ENCODE measurements around the gene UGT1A8.

Gene UGT1A8

DNA sequence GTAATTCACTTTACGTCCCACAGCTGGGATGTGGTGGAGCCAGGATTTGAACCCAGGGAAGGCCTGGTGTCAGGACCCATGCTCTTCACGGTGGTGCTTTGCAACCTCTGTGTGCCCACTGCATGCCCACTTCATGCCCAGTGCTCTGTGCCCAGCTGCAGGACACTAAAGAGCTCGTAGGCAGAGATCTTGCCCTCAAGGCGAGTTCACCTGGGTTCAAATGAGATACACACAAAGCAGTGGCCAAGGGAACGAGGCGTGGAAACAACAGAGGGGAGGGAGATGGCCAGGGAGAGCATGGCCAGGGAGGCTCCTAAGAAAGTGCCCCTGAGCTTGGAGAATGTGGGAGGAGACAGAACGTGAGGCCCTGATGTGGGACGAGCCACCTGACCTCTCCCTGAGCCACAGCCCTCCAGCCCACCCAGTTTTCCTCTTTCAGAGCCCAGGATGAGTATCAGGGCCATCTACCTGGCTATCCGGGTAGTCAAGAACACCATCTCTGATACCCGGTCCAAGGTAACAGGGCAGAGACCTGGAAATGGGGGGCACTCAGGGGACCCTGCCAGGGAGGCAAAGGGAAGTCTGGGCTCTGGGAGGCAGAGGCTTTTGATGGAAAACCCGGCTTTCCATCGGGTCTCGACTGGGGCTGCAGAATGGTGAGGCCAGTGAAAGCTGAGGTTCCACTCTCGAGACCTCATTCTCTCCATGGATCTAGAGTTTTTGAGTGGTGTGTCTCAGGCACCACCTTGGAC, 181.1 kb downstream of the UGT1A8 start:
- no peak for TF ChIP-seq CTCF (IDR thresholded peaks at IDR 0.05; ENCODE audit: low read depth, low read length)
- H3K4me3 ChIP-seq (ENCODE audit: low read depth, low read length), result no peak overlapping the region

DNA sequence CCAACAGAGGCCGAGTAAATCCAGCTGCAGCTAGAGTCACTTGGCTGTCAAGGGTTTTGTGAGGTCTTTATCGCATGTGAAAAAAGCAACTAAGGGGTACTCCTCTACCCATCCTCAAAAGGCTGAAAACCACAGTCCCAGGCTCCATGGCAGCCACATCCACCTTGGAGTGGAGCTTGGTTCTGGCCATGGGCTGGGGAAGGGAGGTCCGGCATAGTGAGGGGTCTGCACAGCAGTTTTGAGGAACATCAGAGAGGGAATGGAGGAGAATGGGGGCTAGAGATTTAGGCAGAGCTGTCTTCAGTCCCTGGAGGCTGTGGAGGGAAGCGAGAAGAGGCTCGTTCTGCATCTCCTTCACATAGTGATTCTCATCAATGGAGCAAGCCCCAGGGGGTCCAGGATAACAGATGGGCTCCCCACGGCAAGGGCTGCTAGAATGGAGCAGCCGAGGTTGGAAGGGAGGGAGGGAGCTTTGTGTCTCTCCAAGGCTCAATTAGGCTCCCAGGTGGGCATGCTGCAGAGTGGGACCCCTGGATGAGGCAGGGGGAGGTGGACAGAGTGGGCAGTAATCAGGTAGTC, 181.7 kb downstream of the UGT1A8 start:
- no peak overlapping the region for H3K4me3 ChIP-seq (ENCODE audit: low read depth, low read length)
- no peak for TF ChIP-seq CTCF (IDR thresholded peaks at IDR 0.05; ENCODE audit: low read depth, low read length)

DNA sequence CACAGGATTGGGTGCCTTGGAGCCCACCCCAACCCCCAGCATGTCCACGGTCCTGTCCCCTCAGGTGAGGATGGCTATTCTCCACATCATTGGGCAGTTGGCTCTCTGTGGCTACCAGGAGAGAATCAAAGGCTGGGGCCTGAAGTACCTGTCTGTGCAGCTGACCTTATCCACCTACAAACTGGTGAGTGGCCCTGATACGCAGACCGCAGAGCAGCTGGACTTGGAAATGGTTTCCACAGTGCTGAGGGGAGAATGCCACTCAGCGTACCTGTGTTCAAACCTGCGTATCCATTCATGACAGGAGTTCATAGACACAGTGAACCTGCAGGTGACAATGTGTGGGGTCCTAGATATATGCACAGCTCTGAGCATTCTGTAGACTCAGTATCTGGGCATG, 182.3 kb downstream of the UGT1A8 start:
- TF ChIP-seq CTCF (IDR thresholded peaks at IDR 0.05; ENCODE audit: low read depth, low read length), result no peak

DNA sequence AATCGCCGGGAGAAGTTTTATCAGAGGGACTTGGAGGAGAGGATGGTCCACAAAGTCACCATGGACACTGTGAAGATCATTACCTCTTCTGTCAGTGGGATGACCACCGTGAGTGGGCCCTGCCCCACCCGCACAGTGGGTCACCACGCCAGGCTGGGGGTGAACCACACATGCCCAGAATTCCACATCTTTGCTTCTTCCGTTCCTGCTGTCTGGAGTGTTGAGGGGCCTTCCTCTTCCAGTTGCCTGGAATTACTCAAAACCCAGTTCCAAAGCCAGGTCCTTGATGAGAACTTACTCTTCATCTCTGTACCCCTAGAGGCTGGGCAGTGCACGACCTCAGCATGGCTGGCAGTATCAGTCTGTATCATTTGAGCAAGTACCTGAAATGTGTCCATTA, 182.8 kb downstream of the UGT1A8 start:
- TF ChIP-seq CTCF (IDR thresholded peaks at IDR 0.05; ENCODE audit: low read depth, low read length), result no peak
- H3K4me3 ChIP-seq (ENCODE audit: low read depth, low read length), result no peak overlapping the region

More for the DNA sequence above, 182.3 kb downstream of the UGT1A8 start:
- H3K4me3 ChIP-seq (ENCODE audit: low read depth, low read length), result no peak overlapping the region

DNA sequence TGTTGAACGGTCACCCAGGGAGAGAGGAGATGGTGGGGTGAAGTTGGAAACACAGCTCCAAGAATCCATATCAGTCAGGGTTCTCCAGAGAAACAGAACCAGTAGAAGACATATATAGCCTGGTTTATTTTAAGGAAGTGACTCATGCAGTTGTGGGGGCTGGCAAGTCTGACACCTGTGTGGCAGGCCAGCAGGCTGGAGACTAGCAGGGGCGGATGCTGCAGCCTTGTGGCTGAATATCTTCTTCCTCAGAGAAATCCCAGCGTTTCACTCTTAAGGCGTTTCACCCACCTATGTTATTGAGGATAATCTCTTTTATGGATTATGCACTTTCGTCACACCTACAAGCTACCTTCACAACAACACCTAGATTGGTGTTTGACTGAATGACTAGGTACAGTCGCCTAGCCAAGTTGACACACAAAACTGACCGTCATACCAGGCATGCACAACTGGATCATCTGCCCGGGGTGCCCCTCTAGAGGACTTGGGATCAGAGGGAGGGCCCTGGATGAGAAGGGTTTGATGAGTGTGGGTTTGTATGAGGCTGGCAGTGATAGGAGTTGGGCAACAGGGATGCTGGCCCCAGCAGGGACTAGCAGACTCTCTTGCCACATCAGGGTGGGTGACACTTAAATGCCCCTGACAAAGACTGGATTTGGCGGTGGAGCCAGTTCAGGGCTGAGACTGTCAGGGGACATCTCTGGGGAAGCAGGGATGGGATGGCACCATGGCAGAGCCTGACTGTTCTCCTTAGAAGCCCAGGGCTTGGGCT, 184.1 kb downstream of the UGT1A8 start:
- no peak overlapping the region for H3K4me3 ChIP-seq (ENCODE audit: low read depth, low read length)
- TF ChIP-seq CTCF (IDR thresholded peaks at IDR 0.05; ENCODE audit: low read depth, low read length), result no peak

DNA sequence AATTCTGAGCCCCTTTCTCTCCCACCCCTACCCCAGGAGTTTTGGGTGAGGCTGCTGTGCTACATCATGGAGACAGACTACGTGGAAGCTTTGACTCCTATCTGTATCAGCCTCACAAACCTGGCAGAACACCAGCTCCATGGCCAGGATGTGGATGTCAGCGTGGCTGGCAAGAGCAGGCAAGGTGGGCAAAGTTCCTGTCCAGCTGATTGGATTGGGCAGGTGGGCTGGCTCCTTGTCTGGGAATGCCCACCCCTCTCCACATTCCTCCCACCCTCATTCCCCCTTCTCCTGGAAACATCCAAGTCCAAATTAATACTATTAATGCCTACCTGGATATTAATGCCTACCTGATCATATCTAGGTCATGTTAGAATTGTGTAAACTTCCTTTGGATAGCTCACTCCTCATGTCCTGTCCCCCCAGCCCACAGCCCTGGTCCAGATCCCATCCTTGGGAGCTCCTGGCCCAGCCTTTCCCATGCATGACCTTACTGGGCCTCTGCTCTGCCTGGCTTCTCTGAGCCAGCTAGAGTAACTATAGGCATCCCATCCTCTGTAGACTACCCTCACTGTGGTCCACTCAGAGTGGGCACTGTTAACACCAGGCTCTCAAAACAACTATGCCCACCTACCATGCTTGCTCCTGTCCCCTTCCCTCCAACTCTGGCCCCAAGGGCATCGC, 184.8 kb downstream of the UGT1A8 start:
- no peak for TF ChIP-seq CTCF (IDR thresholded peaks at IDR 0.05; ENCODE audit: low read depth, low read length)
- no peak overlapping the region for H3K4me3 ChIP-seq (ENCODE audit: low read depth, low read length)
